Measurements from ENCODE around the gene ARHGEF4. TPM values are rescaled to one million over a fixed set of nuclear protein-coding genes. Genes with fewer than 3 reads are reported as not detected.
A peak's percentile ranks its signal among the peaks of the same experiment; 100 is the strongest.

The ARHGEF4 gene
- total RNA-seq, 1 experiment from 2014 or later: 20.0 TPM

DNA sequence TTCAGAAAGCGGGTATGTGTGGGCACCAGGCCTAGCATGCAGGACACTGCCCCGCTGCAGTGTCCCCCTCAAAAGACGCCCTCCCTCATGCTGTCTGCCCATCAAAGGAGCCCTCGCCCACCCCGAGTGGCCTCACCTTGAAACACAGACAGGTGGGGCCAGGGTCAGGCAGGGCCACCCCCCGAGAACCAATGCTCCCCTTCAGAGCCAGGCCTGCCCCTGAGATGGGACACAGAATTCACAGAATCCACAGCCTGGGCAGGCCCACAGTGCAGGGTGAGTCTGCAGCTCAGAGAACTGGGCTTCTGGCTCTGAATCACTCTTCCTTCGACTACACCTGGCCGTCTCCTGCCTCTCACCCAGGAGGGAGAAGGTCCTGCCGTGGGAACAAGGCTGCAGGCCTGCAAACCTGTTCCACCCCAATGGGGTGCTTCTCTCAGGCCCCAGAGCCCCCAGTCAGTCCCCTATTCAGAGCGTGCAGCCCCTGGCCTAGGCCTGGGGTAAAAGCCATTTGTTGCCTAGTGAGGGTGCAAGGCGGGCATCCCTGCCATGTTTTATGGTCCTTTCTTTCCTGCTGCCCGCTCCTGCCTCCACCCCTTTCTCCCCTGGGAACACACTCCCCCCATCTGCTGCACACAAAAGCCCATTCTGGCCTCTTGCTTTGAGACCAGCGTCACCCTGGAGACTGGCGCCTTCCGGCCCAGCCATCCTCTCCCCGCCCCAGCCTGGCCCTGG, 11.3 kb upstream of the ARHGEF4 start:
- CTCF ChIA-PET: no interaction called here
- H3K27me3 ChIP-seq (ENCODE audit: insufficient read depth, low read depth): no peaks in the 10 kb centered on the region
- intact Hi-C loops (cut with micrococcal nuclease; ENCODE audit: unreplicated experiment): loop anchor here (10.0 kb wide), 1 partner anchor 279 kb away; the partner anchor contains the start of gene PLEKHB2
- DNase-seq: no peak
- H3K4me1 ChIP-seq (replicated peaks; ENCODE audit: insufficient read depth): peaks cover 69% of the 10 kb centered on the region
- no peaks in the 10 kb centered on the region for H3K36me3 ChIP-seq (ENCODE audit: low read depth)
- H3K4me2 ChIP-seq: 0 out of 2 replicates have a peak overlapping the region, but pooled peaks have one; percentile 24
- no peak overlapping the region for H3K27ac ChIP-seq
- POLR2A ChIA-PET (ENCODE audit: unreplicated experiment): no interaction called here
- no peaks in the 10 kb centered on the region for H3K9me2 ChIP-seq (ENCODE audit: insufficient read depth)
- H2AFZ ChIP-seq: no peak overlapping the region
- no peaks in the 10 kb centered on the region for H3K79me2 ChIP-seq (ENCODE audit: low read depth)
- no peak overlapping the region for H3K4me3 ChIP-seq
- no TSS peak for BruUV-seq (replicated peaks)
- no peaks in the 10 kb centered on the region for H3K9me3 ChIP-seq (ENCODE audit: insufficient read depth, low read depth)
- TF ChIP-seq, protein P1, sequence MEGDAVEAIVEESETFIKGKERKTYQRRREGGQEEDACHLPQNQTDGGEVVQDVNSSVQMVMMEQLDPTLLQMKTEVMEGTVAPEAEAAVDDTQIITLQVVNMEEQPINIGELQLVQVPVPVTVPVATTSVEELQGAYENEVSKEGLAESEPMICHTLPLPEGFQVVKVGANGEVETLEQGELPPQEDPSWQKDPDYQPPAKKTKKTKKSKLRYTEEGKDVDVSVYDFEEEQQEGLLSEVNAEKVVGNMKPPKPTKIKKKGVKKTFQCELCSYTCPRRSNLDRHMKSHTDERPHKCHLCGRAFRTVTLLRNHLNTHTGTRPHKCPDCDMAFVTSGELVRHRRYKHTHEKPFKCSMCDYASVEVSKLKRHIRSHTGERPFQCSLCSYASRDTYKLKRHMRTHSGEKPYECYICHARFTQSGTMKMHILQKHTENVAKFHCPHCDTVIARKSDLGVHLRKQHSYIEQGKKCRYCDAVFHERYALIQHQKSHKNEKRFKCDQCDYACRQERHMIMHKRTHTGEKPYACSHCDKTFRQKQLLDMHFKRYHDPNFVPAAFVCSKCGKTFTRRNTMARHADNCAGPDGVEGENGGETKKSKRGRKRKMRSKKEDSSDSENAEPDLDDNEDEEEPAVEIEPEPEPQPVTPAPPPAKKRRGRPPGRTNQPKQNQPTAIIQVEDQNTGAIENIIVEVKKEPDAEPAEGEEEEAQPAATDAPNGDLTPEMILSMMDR (conservative IDR thresholded peaks at IDR 0.05): no peak
- no peak for TF ChIP-seq EZH2 (IDR thresholded peaks at IDR 0.05; ENCODE audit: low read depth)
- H4K20me1 ChIP-seq (ENCODE audit: insufficient read depth): no peaks in the 10 kb centered on the region
- peaks cover 31% of the 10 kb centered on the region for H3F3A ChIP-seq (ENCODE audit: insufficient read depth, low read depth)

DNA sequence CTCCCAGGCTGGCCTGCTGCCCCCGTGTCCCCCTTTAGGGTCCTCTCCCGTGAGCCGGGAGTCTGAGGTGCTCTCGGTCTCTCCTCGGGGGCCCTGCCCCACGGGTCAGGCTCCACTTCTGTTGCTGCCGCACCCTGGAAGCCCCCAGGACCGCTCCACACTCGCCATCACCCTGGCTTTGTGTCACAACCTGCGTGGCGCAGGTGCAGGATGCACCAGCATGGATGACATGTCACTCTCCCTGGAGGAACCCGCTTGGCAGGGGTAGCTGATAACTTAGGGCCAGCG, 10.8 kb upstream of the ARHGEF4 start:
- TF ChIP-seq EZH2 (IDR thresholded peaks at IDR 0.05; ENCODE audit: low read depth): no peak
- TF ChIP-seq, protein P1 (conservative IDR thresholded peaks at IDR 0.05): no peak
- BruUV-seq (replicated peaks): no TSS peak
- H3K36me3 ChIP-seq (ENCODE audit: low read depth): no peaks in the 10 kb centered on the region
- no peak overlapping the region for H3K27ac ChIP-seq
- H3K9me2 ChIP-seq (ENCODE audit: insufficient read depth): no peaks in the 10 kb centered on the region
- H4K20me1 ChIP-seq (ENCODE audit: insufficient read depth): no peaks in the 10 kb centered on the region
- no peak for DNase-seq
- no peaks in the 10 kb centered on the region for H3K79me2 ChIP-seq (ENCODE audit: low read depth)
- intact Hi-C loops (cut with micrococcal nuclease; ENCODE audit: unreplicated experiment): loop anchor here (10.0 kb wide), 1 partner anchor 279 kb away; the partner anchor contains the start of gene PLEKHB2
- POLR2A ChIA-PET (ENCODE audit: unreplicated experiment): no interaction called here
- no peak overlapping the region for H3K4me3 ChIP-seq
- H2AFZ ChIP-seq: no peak overlapping the region
- no peak overlapping the region for H3K4me2 ChIP-seq
- H3K9me3 ChIP-seq (ENCODE audit: insufficient read depth, low read depth): no peaks in the 10 kb centered on the region
- H3K27me3 ChIP-seq (ENCODE audit: insufficient read depth, low read depth): no peaks in the 10 kb centered on the region
- peaks cover 65% of the 10 kb centered on the region for H3K4me1 ChIP-seq (replicated peaks; ENCODE audit: insufficient read depth)
- peaks cover 26% of the 10 kb centered on the region for H3F3A ChIP-seq (ENCODE audit: insufficient read depth, low read depth)
- CTCF ChIA-PET: no interaction called here

DNA sequence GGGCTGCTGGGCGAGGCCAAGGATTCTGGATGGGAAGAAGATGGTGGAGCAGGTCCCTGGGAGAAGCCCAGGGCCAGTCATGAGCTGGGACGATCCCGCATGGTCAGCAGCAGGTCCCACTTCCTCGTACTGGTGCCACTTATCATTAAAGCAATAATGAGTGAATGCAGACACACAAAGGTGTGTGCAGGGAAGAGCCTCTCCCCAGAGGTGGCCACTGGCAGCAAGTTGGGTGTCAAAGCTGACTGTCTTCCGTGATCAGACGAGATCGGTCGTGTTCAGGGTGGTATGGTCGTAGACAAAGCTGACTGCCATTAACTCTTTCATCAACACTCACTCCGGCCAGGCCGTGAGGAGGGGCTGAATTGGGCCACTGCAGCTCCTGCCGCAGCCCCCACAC, 10.3 kb upstream of the ARHGEF4 start:
- peaks cover 26% of the 10 kb centered on the region for H3F3A ChIP-seq (ENCODE audit: insufficient read depth, low read depth)
- CTCF ChIA-PET: no interaction called here
- H3K79me2 ChIP-seq (ENCODE audit: low read depth): no peaks in the 10 kb centered on the region
- intact Hi-C loops (cut with micrococcal nuclease; ENCODE audit: unreplicated experiment): loop anchor here (10.0 kb wide), 1 partner anchor 278 kb away; the partner anchor contains the start of gene PLEKHB2
- peak overlapping the region; percentile 87 for H3K27ac ChIP-seq
- no peaks in the 10 kb centered on the region for H4K20me1 ChIP-seq (ENCODE audit: insufficient read depth)
- POLR2A ChIA-PET (ENCODE audit: unreplicated experiment): interaction anchor here (0.6 kb wide), 1 partner anchor 208 kb away, joined by 3 read pairs; no protein-coding TSS in a partner anchor
- H3K4me3 ChIP-seq: no peak overlapping the region
- no peak overlapping the region for H2AFZ ChIP-seq
- H3K4me1 ChIP-seq (replicated peaks; ENCODE audit: insufficient read depth): peaks cover 65% of the 10 kb centered on the region
- no peak for DNase-seq
- peak overlapping the region; percentile 77 for H3K4me2 ChIP-seq
- H3K9me2 ChIP-seq (ENCODE audit: insufficient read depth): no peaks in the 10 kb centered on the region
- H3K36me3 ChIP-seq (ENCODE audit: low read depth): no peaks in the 10 kb centered on the region
- no TSS peak for BruUV-seq (replicated peaks)
- no peaks in the 10 kb centered on the region for H3K27me3 ChIP-seq (ENCODE audit: insufficient read depth, low read depth)
- TF ChIP-seq, protein P1 (conservative IDR thresholded peaks at IDR 0.05): no peak
- TF ChIP-seq EZH2 (IDR thresholded peaks at IDR 0.05; ENCODE audit: low read depth): no peak
- no peaks in the 10 kb centered on the region for H3K9me3 ChIP-seq (ENCODE audit: insufficient read depth, low read depth)
